HG02678 (cell line): Measurements from ENCODE around the gene SCNN1A.

Source experiments
- ATAC-seq: cut with Tn5 transposase; IDR thresholded peaks from one replicate; pipeline ENCODE4 v1.9.1; 2021; ENCODE audit warnings: mild to moderate bottlenecking, moderate library complexity; ENCODE audit not compliant: unreplicated experiment

SCNN1A gene

GRCh38 chr12:6369916-6370575 is 5.3 kb downstream of the SCNN1A start:
- ATAC-seq: no peak

GRCh38 chr12:6368906-6369525 is 6.3 kb downstream of the SCNN1A start:
- no peak for ATAC-seq

- no peak for ATAC-seq
These were observed 7.1 kb downstream of the SCNN1A start for GRCh38 chr12:6367969-6368892.

GRCh38 chr12:6367065-6367968 is 8.0 kb downstream of the SCNN1A start:
- ATAC-seq: no peak

GRCh38 chr12:6364044-6364374 is 11.4 kb downstream of the SCNN1A start:
- ATAC-seq: no peak

- no peak for ATAC-seq
These were observed 11.9 kb downstream of the SCNN1A start for GRCh38 chr12:6363330-6364043.

GRCh38 chr12:6363010-6363329 is 12.4 kb downstream of the SCNN1A start:
- no peak for ATAC-seq

- ATAC-seq: no peak
These were observed 13.0 kb downstream of the SCNN1A start for GRCh38 chr12:6362403-6362802.

GRCh38 chr12:6361834-6362233 is 13.5 kb downstream of the SCNN1A start:
- ATAC-seq: no peak

GRCh38 chr12:6360578-6361490 is 14.5 kb downstream of the SCNN1A start:
- no peak for ATAC-seq

GRCh38 chr12:6360080-6360571 is 15.2 kb downstream of the SCNN1A start:
- ATAC-seq: no peak

GRCh38 chr12:6358881-6359280 is 16.5 kb downstream of the SCNN1A start:
- no peak for ATAC-seq

GRCh38 chr12:6356374-6356820 is 19.0 kb downstream of the SCNN1A start:
- ATAC-seq: no peak

- ATAC-seq: no peak
These were observed 19.6 kb downstream of the SCNN1A start for GRCh38 chr12:6355491-6356373.

- no peak for ATAC-seq
These were observed 20.6 kb downstream of the SCNN1A start for GRCh38 chr12:6354495-6355393.

- no peak for ATAC-seq
These were observed 22.9 kb downstream of the SCNN1A start for GRCh38 chr12:6352193-6353173.
